ENCODE results near the gene PHF12. TPM values are rescaled to one million over a fixed set of nuclear protein-coding genes. Genes with fewer than 3 reads are reported as not detected.

Gene PHF12
- total and polyA plus RNA-seq, 8 donors: 8.3 to 206 (median 24.7) TPM

DNA sequence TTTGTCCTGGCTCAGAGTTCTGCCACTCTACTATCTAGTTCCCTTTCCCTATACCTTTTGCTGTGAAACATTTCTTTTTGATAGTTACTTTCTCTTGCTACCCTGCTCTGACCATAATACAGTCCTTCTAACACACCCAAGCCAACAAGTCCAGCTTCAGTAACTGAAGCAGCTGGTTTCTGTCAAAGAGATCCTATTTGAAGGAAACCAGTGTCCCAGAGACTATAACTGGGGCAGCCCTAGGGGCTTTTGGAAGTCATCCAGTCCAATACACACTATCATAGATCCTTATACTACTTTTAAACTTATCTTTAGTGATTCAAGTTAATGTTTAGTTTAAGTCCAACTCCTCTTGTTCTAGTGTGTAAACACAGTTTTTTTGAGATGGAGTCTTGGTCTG lies 31.1 kb downstream of the PHF12 start:
- peaks cover 61 to 100% (median 100%) of the 10 kb centered on the region in 4 donors for H3K36me3 ChIP-seq
- no peak overlapping the region for H3K4me3 ChIP-seq
- H3K9me3 ChIP-seq: no peaks in the 10 kb centered on the region
- H3K27ac ChIP-seq: peak overlapping the region in 1 of 5 donors; percentile 1
- no peaks in the 10 kb centered on the region for H3K27me3 ChIP-seq
- TF ChIP-seq POLR2A (IDR thresholded peaks at IDR 0.05): no peak
- TF ChIP-seq POLR2AphosphoS5 (IDR thresholded peaks at IDR 0.05): no peak
- TF ChIP-seq, protein P1, sequence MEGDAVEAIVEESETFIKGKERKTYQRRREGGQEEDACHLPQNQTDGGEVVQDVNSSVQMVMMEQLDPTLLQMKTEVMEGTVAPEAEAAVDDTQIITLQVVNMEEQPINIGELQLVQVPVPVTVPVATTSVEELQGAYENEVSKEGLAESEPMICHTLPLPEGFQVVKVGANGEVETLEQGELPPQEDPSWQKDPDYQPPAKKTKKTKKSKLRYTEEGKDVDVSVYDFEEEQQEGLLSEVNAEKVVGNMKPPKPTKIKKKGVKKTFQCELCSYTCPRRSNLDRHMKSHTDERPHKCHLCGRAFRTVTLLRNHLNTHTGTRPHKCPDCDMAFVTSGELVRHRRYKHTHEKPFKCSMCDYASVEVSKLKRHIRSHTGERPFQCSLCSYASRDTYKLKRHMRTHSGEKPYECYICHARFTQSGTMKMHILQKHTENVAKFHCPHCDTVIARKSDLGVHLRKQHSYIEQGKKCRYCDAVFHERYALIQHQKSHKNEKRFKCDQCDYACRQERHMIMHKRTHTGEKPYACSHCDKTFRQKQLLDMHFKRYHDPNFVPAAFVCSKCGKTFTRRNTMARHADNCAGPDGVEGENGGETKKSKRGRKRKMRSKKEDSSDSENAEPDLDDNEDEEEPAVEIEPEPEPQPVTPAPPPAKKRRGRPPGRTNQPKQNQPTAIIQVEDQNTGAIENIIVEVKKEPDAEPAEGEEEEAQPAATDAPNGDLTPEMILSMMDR (IDR thresholded peaks at IDR 0.05): no peak
- TF ChIP-seq EP300 (IDR thresholded peaks at IDR 0.05): no peak
- DNase-seq: no peak
- intact Hi-C loops (cut with DNase I; ENCODE audit: low total_unique reads): no loop called here
- H3K4me1 ChIP-seq: peaks cover 0 to 25% (median 13%) of the 10 kb centered on the region in 4 donors

DNA sequence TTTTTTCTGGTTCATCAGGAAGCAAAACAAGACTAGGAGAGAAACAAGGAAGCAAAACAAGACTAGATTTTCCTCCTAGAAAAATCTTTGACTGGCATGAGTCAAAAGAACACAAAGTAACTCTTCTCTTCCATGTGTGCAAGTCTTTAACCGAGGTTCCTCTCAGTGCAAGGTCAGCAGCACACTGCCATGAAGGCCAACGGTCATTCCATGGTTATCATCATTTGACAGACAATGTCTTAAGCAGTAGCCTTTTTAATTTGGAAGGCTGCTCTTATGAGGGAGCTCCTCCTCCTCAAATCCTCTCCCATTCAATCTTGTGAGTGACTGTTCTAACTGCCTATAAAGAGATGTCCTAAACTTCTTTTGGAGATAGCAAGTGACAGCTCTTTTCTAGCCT lies 33.0 kb downstream of the PHF12 start:
- no peak for TF ChIP-seq POLR2A (IDR thresholded peaks at IDR 0.05)
- TF ChIP-seq EP300 (IDR thresholded peaks at IDR 0.05): no peak
- TF ChIP-seq POLR2AphosphoS5 (IDR thresholded peaks at IDR 0.05): no peak
- TF ChIP-seq, protein P1 (IDR thresholded peaks at IDR 0.05): no peak
- no peak for DNase-seq
- H3K9me3 ChIP-seq: no peaks in the 10 kb centered on the region
- H3K36me3 ChIP-seq: peaks cover 70 to 100% (median 100%) of the 10 kb centered on the region in 4 donors
- intact Hi-C loops (cut with DNase I; ENCODE audit: low total_unique reads): no loop called here
- H3K27ac ChIP-seq: no peak overlapping the region
- WGBS, 5 donors: 64 to 80% (median 69%) methylated on average over 2 of the region's 2 CpGs
- H3K4me3 ChIP-seq: no peak overlapping the region
- H3K4me1 ChIP-seq: peaks cover 0 to 16% (median 6%) of the 10 kb centered on the region in 4 donors
- no peaks in the 10 kb centered on the region for H3K27me3 ChIP-seq

DNA sequence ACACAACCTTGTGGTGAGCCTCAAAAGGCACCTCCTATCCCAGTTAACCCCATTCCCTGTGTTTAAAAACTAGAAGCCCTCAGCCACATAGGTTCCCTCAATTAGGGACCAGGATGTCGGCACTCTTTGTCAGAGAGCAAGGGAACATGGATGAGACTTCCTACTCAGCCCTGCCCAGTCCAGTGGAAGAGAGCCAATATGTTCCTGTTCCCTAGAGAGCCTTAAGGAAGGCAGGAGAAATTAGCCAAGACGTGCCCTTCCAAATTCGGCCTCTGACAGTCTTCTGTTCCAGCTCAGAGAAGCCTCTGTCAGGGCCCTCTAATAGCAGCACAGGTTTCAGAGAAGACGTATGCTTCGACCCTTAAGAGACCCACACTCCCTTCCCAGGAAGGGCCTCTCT lies 33.9 kb downstream of the PHF12 start:
- intact Hi-C loops (cut with DNase I; ENCODE audit: low total_unique reads): no loop called here
- Histone ChIP-seq H3K4me3 (no peak overlapping the region), H3K36me3 (peaks cover 78 to 100% (median 100%) of the 10 kb centered on the region in 4 donors), H3K27me3 (no peaks in the 10 kb centered on the region), H3K4me1 (peaks cover 4 to 17% (median 12%) of the 10 kb centered on the region in 4 donors), H3K27ac (peak overlapping the region in 2 of 5 donors; percentile 10 to 27), H3K9me3 (no peaks in the 10 kb centered on the region)
- no peak for DNase-seq
- TF ChIP-seq EP300 (IDR thresholded peaks at IDR 0.05) (no peak), POLR2A (IDR thresholded peaks at IDR 0.05) (no peak), POLR2AphosphoS5 (IDR thresholded peaks at IDR 0.05) (no peak)
- TF ChIP-seq, protein P1 (IDR thresholded peaks at IDR 0.05): no peak
- WGBS, 5 donors: 59 to 84% (median 72%) methylated on average over 5 of the region's 5 CpGs

DNA sequence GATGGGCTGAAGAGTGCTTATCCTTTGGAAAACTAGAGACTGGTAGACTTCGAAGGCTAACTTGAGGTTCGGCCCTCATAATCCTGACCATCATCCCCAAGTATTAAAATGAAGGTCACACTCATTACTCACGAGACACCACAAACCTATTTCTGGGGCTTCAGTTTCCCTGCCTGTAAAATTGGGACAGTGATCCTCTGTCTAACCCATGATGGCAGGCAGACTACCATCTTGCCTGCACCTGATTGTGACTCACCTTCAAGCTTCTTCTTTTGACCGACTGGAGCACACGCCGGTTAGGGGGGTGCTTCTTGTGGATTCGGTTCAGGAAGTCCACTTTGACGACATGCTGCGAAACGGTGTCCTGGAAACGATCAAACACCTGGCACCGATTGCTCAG lies 34.3 kb downstream of the PHF12 start:
- Histone ChIP-seq H3K27ac (peak overlapping the region in 2 of 5 donors; percentile 10 to 27), H3K4me1 (peaks cover 7 to 21% (median 16%) of the 10 kb centered on the region in 4 donors), H3K27me3 (no peaks in the 10 kb centered on the region), H3K4me3 (no peak overlapping the region), H3K36me3 (peaks cover 83 to 100% (median 100%) of the 10 kb centered on the region in 4 donors), H3K9me3 (no peaks in the 10 kb centered on the region)
- DNase-seq: no peak
- WGBS, 5 donors: 75 to 86% (median 84%) methylated on average over 12 of the region's 12 CpGs
- intact Hi-C loops (cut with DNase I; ENCODE audit: low total_unique reads): no loop called here
- TF ChIP-seq POLR2A (IDR thresholded peaks at IDR 0.05): no peak
- TF ChIP-seq EP300 (IDR thresholded peaks at IDR 0.05): no peak
- TF ChIP-seq, protein P1 (IDR thresholded peaks at IDR 0.05): no peak
- TF ChIP-seq POLR2AphosphoS5 (IDR thresholded peaks at IDR 0.05): no peak
